OCI-M1 (cell line): Measurements from ENCODE around the gene VSTM1.
"Not testable (repeated sequence)": the region's sequence is repeated elsewhere in the genome, so short reads cannot be mapped to it uniquely, and the experiment has no call there.

Source experiments
- DNase-seq: peaks from one replicate; lab custom pipeline; 2025; lab: John Stamatoyannopoulos, UW

VSTM1 gene

DNA sequence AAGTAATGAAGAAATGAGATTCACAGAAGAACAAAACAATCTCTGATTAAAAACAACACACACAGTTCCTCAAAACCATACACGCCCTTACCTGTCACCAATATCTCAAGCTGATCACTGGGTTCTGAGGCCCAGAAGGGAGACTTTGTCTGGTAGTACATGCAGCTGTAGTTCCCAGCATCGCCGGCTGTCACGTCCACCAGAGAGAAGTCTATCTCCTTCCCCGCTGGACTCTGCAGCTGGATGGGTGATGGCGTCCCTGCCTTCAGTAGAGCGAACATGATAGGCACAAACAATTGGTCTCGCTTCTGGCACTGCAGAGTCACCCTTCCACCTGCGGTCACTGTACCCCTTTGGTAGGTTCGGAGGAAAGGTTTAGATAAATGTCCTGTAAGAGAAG lies 10.1 kb upstream of the VSTM1 start:
- DNase-seq, result no peak

DNA sequence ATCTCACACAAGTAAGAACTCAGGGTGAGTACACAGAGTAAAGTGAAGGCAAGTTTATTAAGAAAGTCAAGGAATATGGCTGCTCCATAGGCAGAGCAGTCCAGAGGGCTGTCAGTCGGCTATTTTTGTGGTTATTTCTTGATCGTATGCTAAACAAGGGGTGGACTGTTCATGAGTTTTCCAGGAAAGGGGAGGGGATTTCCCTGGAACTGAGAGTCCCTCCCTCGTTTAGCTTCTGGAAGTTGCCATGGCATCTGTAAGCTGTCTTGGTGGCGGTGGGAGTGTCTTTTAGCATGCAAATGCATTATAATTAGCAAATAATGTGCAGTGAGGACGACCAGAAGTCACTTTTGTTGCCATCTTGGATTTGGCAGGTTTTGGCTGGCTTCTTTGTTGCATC lies 5.8 kb upstream of the VSTM1 start:
- DNase-seq, result peak; percentile 25

DNA sequence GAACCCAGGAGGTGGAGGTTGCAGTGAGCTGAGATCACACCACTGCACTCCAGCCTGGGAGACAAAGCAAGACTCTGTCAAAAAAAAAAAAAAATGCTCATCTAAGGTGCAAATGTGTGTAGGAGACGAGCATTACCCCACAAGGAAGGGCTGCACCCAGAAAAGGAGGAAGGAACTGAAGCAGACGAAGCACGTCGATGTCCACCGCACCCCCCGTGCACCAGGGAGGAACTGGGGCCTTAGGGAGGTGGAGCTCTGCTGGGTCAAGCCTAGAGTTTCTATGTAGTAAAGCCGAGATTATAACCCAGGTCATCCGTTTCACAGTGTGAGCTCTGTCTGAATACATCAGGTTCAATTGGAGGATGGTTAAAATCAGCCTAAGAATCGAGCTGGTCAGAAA lies 1.1 kb downstream of the VSTM1 start:
- no peak for DNase-seq

DNA sequence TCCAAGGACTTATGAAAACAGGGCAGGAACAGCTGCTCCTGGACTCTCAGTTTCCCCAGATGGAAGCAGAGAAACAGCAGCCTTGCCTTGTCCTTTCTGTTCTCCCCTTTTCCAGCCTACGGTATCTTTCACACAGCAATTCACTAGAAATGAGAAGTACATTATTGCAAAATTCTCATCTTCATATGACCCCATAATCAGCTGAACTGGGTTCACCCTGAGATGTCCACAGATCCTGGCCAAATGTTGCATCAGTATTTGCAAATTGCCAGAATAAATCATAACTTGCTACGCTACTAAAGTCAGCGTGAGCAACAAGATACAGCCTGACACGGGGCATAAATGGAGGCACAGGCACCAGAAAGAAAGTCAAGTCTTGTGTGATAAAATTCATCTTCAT lies 16.1 kb downstream of the VSTM1 start:
- no peak for DNase-seq

DNA sequence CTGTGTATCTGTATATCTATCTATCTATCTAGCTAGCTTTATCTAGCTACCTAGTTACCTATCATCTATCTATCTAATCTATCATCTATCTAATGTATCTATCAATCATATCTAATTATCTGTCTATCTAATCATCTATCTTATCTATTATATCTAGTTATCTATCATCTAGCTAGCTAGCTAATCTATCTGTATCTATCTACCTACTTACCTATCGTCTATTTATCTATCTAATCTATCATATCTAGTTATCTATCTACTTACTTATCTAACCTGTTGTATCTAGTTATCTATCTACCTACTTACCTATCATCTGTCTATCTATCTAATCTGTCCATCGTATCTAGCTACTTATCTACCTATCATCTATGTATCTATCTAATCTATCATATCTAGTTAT lies 17.9 kb downstream of the VSTM1 start:
- DNase-seq, result no peak

DNA sequence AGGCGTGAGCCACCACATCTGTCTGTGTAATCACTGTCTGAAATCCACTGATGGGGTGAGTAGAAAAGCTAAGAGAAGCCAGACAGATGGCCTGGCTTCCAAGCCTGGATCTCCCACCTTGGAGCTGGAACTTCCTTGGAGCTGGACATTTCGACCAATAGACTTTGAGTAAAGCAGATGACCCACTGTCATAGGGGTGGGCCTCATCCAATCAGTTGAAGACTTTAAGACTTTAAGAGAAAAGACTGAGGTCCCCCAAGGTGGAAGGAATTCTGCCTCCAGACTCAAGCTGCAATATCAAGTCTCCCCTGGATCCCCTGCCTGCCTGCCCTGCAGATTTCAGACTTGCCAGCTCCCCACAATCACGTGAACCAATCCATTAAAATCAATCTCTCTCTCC lies 20.7 kb downstream of the VSTM1 start:
- no peak for DNase-seq

DNA sequence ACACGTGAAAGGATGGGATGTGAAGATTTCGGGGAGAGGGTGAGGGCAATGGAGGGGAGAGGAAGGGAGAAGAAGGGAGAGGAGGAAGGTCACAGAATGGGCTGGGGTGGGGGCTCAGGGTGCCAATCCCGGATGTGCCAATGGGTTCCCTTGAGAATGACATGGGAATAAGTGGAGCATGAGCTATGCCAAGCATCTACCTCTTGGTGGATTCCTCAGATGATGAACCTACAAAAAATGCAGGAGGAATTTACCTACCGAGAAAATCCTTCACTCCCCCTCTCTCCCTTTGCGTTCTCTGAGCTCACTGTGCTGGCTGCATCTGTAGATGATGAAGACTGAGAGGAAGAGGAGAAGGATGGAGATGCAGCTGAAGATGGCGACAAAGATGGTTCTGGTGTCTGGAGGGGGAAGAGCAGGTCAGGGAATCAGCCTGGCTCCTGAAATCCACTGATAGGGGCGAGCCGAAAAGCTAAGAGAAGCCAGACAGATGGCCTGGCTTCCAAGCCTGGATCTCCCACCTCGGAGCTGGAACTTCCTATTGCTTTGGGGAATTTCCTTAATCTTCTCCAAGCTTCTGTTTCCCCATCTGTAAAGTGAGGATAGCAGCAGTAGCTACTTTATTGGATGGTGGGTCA lies 21.6 kb downstream of the VSTM1 start:
- no peak for DNase-seq

DNA sequence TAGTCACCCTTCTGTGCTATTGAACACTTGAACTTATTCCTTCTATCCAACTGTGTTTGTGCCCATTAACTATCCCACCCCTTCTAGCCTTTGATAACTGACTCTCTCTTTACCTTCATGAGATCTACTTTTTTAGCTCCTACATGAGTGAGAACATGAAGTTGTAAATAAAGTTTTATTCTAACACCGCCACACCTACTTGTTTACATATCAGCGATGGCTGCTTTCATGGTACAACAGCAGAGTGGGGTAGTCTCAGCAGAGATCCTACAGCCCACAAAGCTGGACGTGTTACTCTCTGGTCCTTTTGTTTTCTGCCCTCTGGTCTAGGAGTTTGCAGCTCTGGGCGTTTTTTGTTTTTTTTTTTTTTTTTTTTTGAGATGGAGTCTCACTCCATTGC lies 23.7 kb downstream of the VSTM1 start:
- DNase-seq, result no peak

DNA sequence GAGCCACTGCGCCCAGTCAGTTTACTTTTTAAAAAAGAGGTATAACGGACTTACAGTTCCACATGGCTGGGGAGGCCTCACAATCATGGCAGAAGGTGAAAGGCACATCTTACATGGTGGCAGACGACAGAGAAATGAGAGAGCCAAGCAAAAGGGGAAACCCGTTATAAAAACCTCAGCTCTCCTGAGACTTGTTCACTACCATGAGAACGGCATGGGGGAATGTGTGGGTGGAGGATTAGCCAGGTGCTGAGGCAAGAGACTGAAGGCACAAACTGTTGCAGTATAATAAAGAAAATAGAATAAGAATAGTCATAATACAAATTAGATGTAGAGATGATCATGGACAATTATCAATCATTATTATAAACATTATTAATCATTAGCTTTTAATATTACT lies 27.2 kb downstream of the VSTM1 start:
- not testable (repeated sequence) for DNase-seq

DNA sequence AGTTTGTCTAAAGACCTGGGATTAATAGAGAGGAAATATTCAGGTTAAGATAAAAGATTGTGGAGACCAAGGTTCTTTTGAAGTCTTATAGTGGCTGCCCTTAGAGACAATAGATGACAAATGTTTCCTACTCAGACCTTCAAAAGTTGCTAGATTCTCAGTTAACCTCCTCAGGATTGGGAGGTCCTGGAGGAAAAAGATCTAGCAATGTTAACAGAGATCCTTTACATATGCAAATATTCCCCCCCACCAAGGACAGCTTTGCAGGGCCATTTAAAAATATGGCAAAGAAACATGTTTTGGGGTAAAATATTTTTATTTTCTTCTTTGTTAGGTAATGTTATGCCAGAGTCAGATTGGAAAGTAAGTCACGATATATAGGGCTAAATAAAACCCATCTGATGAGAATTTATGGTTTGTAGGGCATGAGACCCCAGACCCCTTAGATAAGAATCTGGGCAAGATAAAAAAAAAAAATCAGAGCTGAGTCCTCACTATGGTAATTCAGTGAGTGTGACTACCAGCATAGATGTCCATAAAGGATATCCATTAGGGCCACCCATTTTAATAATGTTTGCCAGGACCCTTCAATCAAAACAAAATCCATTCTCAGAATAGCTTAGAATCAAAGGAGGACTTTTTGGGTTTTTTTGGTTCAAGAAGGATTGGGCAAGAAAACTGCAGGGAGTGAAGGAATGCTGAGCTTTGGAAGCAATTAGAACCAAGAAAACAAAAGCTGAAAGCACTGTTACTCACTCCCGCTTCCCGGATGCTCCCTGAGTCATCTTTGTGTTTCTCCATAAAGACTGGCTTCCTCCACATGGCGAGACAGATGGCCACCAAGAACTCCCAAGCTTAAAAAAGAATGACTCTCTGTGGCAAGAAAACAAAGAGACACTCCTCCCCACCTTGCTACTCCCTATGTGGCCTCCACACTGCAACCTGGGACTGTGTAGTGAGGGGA lies 28.2 kb downstream of the VSTM1 start:
- no peak for DNase-seq

DNA sequence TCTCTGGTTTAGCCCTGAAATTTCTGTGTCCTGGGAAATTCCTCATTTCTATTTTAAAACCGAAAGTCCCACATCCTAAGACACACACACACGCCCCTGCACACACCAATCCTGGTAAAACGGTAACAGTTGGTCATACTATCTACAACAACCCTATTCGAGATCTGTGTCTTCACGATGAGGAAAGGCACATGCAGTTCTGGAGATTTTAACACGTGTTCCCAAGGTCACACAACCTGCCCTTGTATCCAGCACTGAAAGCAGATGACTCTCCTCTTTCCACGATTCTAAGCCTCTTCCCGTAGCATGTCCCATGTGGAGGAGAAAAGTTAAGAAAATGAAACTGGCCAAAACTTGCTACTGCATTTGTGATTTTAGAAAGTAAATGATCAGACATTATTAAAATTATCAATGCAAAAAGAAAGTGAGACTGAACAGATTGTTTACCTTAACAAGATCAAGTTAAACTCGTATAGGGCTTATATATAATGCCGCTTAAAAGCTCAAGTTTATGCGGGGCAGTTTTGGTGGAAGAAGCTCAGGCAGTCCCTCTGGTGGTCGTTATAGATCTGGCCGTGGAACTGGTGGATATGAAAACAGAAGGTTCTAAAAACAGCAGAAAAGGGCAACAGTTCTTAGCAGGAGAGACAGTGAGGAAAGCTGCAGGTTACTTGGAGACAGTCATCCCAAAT lies 32.7 kb downstream of the VSTM1 start:
- DNase-seq, result peak; percentile 72

DNA sequence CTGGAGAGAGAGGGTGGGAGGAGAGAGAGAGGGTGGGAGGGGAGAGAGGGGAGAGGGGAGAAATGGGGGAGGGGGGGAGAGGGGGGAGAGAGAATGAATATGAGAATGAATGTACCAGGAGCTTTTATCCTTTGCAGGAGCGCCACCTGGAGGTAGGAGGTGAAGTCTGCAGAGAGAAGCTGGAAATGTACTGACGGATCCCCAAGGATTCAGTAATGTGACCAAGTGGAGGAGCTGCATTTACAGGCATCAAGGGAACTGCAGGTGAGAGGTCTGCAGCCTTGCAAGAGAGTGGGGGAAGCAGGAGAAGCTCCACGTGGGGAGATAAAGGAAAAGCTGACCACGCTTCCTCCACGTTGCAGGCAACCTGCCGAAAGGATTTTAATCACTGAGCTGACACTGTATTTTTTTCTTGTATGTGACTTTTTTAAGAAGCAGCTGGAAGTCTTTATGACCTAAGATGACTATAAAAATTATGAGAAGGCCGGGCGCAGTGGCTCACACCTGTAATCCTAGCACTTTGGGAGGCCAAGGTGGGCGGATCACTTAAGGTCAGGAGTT lies 33.7 kb downstream of the VSTM1 start:
- peak; percentile 82 for DNase-seq

DNA sequence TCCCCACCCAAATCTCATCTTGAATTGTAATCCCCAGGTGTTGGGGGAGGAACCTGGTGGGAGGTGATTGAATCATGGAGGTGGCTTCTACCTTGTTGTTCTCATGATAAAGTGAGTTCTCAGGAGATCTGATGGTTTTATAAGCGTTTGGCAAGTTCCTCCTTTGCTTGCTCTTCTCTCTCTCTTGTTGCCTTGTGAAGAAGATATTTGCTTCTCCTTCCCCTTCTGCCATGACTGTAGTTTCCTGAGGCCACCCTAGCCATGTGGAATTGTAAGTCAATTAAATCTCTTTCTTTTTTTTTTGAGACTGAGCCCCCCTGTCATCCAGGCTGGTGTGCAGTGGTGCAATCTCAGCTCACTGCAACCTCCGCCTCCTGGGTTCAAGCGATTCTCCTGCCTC lies 34.4 kb downstream of the VSTM1 start:
- no peak for DNase-seq

DNA sequence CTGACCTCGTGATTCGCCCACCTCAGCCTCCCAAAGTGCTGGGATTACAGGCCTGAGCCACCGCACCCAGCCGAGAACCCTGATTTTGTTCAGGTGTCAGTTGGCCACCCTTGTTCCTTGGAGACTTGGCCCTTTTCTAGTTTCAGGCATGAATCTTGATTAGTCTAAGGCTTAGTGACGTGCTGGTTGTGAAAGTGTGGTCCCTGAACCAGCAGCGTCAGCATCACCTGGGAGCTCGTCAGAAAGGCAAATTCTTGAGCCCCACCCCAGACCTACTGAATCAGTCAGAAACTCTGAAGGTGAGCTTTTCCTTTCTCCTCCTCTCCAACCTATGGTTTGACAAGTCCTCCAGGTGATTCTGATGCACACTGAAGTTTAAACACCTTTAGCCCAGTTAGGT lies 37.0 kb downstream of the VSTM1 start:
- DNase-seq, result no peak

DNA sequence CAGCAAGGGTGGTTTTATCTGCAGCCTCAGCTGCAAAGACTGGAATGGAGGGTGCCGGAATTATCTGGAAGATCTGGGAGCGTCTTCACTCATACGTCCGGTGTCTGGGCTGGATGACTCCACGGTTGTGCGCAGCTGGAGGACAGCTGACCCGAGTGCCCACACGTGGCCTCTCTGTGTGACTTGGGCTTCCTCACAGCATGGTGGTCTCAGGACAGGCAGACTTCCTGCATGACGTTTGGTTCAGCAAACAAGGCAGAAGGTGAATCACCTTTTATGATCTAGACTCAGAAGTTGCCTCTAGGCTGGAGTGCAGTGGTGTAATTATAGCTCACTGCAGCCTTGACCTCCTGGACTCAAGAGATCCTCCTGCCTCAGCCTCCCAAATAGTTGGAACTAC lies 39.0 kb downstream of the VSTM1 start:
- DNase-seq, result no peak

DNA sequence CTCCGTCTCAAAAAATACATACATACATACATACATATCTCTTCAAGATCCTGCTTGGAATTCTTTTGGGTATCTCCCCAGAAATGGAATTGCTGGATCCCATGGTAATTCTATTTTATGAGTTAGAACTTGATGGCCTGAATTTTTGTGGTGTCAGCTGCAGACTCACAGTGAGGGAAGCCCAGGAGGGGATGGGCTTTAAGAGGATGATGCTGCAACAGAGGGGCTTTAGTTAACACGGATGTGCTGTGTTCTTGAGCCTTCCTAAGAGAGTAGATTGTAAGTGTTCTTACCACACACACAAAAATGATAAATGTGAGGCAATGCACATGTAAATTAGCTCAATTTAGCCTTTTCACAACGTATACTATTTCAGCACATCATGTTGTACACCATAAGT lies 40.5 kb downstream of the VSTM1 start:
- no peak for DNase-seq

DNA sequence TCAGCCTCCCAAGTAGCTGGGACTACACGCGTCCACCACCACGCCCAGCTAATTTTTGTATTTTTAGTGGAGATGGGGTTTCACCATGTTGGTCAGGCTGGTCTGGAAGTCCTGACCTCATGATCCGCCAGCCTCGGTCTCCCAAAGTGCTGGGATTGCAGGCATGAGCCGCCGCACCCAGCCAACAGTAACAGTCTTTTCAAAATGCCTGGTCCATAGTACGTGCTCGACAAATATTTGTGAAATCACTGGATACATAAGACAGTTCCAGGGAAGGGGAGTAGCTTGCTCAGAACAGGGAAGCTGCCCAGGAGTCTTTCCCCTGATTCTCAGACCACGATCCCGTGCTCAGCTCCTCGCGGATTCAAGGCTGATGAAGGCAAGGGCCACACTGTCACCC lies 41.8 kb downstream of the VSTM1 start:
- no peak for DNase-seq

DNA sequence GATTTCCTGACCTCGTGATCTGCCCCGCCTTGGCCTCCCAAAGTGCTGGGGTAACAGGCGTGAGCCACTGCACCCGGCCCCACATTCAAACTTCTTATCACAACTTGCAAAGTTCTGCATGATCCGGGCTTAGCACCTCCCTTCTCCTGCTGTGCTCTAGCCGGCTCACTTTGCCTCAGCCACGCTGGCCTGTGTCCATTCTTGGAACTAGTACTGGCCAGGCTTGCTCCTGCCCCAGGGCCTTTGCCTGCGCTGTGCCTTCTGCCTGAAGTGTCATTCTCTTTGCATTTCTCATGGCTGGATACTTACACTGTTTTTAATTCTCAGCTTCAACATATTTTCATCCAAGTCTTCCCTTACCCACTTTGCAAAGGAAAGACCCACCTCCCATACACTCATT lies 42.3 kb downstream of the VSTM1 start:
- no peak for DNase-seq

DNA sequence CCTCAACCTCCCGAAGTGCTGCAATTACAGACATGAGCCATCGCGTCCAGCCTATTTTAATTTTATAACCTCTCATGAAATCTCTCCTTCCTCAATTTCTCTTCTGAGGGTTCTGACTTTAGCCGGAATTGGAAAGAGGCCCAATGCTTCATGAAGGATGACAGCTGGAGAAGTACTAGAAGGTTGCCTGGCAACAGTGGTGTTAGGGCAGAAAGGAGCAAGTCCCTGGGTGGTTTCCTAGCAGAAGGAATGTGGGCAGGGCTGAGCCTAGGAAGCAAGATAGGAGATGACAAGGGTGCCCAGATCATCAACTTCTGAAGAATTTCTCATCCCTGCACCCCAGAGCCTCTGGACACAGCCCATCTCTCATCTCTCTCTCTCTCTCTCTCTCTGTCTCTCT lies 46.4 kb downstream of the VSTM1 start:
- peak; percentile 23 for DNase-seq

DNA sequence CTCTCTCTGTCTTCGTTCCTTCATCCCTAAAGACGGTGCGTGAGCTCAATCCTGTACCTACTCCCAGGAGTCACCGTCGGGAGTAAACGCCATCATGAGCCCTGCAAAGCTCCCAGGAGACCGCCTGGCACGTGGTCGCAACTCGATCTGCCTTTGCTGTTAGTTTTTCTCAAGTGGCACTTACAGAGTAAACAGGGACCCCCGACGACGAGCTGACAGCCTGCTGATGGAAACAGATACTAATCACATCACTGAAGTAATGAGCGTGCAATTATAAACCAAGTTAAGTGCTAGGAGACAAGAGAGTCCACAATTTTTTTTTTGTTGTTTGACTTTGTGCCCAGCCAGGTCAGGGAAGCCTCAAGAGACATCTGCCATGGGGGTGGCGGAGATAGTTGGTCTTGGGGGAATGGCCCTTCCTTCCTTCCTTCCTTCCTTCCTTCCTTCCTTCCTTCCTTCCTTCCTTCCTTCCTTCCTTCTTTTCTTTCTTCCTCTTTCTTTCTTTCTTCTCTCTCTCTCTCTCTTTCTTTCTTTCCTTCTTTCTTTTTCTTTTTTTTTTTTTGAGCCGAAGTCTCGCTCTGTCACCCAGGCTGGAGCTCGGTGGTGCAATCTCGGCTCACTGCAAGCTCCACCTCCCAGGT lies 48.7 kb downstream of the VSTM1 start:
- no peak for DNase-seq

DNA sequence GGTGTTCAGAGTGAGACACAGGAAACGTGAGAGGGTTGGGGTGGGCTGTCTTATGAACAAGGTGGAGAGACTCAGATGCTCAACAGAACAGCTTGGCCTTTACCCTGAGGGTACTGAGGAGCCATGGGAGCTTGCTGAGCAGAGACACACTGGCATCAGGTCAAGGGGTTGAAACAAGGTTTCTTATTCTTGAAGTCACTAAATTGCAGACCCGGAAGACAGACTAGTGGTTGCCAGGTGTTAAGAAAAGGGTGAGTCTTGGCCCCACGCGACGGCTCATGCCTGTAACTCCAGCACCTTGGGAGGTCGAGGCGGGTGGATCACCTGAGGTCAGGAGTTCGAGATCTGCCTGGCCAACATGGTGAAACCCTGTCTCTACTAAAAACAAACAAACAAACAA lies 49.8 kb downstream of the VSTM1 start:
- no peak for DNase-seq
